ENCODE measurements around the gene MAGEC2. TPM values are rescaled to one million over a fixed set of nuclear protein-coding genes. Genes with fewer than 3 reads are reported as not detected.

MAGEC2 gene
- total RNA-seq, 3 donors from 2014 or later, result not detected

- TF ChIP-seq CTCF (IDR thresholded peaks at IDR 0.05), result no peak
- ATAC-seq, result no peak
These were observed 39.5 kb upstream of the MAGEC2 start for GRCh38 chrX:142244568-142244967.

GRCh38 chrX:142238536-142238935, 33.4 kb upstream of the MAGEC2 start:
- no peak for TF ChIP-seq CTCF (IDR thresholded peaks at IDR 0.05)
- ATAC-seq, result no peak
- H3K36me3 ChIP-seq (ENCODE audit: low read depth), result no peaks in the 10 kb centered on the region
- intact Hi-C loops (cut with DNase I, micrococcal nuclease), result no loop called here
- no peaks in the 10 kb centered on the region for H3K4me1 ChIP-seq (ENCODE audit: low read depth)
- no peaks in the 10 kb centered on the region for H3K9me3 ChIP-seq
- DNase-seq, result no peak
- no peak overlapping the region for H3K4me3 ChIP-seq

More at GRCh38 chrX:142244568-142244967, 39.5 kb upstream of the MAGEC2 start:
- no peak for DNase-seq
- H3K4me1 ChIP-seq (ENCODE audit: low read depth), result no peaks in the 10 kb centered on the region
- no peak overlapping the region for H3K4me3 ChIP-seq
- intact Hi-C loops (cut with DNase I, micrococcal nuclease), result no loop called here
- no peaks in the 10 kb centered on the region for H3K9me3 ChIP-seq
- H3K36me3 ChIP-seq (ENCODE audit: low read depth), result no peaks in the 10 kb centered on the region

- DNase-seq (no peak), ATAC-seq (no peak)
- Histone ChIP-seq H3K36me3 (ENCODE audit: low read depth) (no peaks in the 10 kb centered on the region), H3K4me1 (ENCODE audit: low read depth) (no peaks in the 10 kb centered on the region), H3K4me3 (no peak overlapping the region), H3K9me3 (peaks cover 3% of the 10 kb centered on the region)
- TF ChIP-seq CTCF (IDR thresholded peaks at IDR 0.05), result no peak
- intact Hi-C loops (cut with DNase I, micrococcal nuclease), result no loop called here
These were observed 28.3 kb upstream of the MAGEC2 start for GRCh38 chrX:142233400-142233799.

- no peaks in the 10 kb centered on the region for H3K9me3 ChIP-seq
- intact Hi-C loops (cut with DNase I, micrococcal nuclease), result no loop called here
- no peak overlapping the region for H3K4me3 ChIP-seq
- DNase-seq (no peak), ATAC-seq (no peak)
- no peak for TF ChIP-seq CTCF (IDR thresholded peaks at IDR 0.05)
- no peaks in the 10 kb centered on the region for H3K36me3 ChIP-seq (ENCODE audit: low read depth)
- no peaks in the 10 kb centered on the region for H3K4me1 ChIP-seq (ENCODE audit: low read depth)
These were observed 9.0 kb upstream of the MAGEC2 start for GRCh38 chrX:142214081-142214480.

GRCh38 chrX:142201113-142201512, 4.0 kb downstream of the MAGEC2 start:
- Histone ChIP-seq H3K4me3 (no peak overlapping the region), H3K4me1 (ENCODE audit: low read depth) (no peaks in the 10 kb centered on the region), H3K36me3 (ENCODE audit: low read depth) (no peaks in the 10 kb centered on the region), H3K9me3 (no peaks in the 10 kb centered on the region)
- no peak for TF ChIP-seq CTCF (IDR thresholded peaks at IDR 0.05)
- intact Hi-C loops (cut with DNase I, micrococcal nuclease), result no loop called here
- ATAC-seq (no peak), DNase-seq (no peak)

- Histone ChIP-seq H3K36me3 (ENCODE audit: low read depth) (no peaks in the 10 kb centered on the region), H3K9me3 (no peaks in the 10 kb centered on the region), H3K4me1 (ENCODE audit: low read depth) (no peaks in the 10 kb centered on the region), H3K4me3 (no peak overlapping the region)
- DNase-seq, result no peak
- ATAC-seq, result no peak
- no peak for TF ChIP-seq CTCF (IDR thresholded peaks at IDR 0.05)
- intact Hi-C loops (cut with DNase I, micrococcal nuclease), result no loop called here
These were observed 19.0 kb downstream of the MAGEC2 start for GRCh38 chrX:142186103-142186502.

All from mucosa of descending colon (tissue), 3 donors.